H9 (cell line): ENCODE data around the gene TPD52L1. TPM values are rescaled to one million over a fixed set of nuclear protein-coding genes. Genes with fewer than 3 reads are reported as not detected.

Source experiments
- DNase-seq: peaks from one replicate; pipeline ENCODE4 v3.0.0-alpha.2; 2017
- H2AFZ ChIP-seq: one replicate; pipeline ENCODE4 v1.6.1; 2013; ENCODE audit warnings: mild to moderate bottlenecking, low read length, control low read depth, moderate library complexity
- H2AK5ac ChIP-seq: 2 replicates; pipeline ENCODE4 v1.6.1; 2013; ENCODE audit warnings: low read length, control low read depth, mixed read lengths; ENCODE audit not compliant: insufficient read length
- H2BK120ac ChIP-seq: one replicate; pipeline ENCODE4 v1.6.1; 2013; ENCODE audit warnings: low read depth, mild to moderate bottlenecking, low read length, control low read depth, inconsistent platforms; ENCODE audit not compliant: poor library complexity, severe bottlenecking
- H2BK12ac ChIP-seq: 2 replicates; pipeline ENCODE4 v1.6.1; 2013; ENCODE audit warnings: low read length, control low read depth, mixed read lengths, low read depth; ENCODE audit not compliant: insufficient read length
- H2BK15ac ChIP-seq: 2 replicates; pipeline ENCODE4 v1.6.1; 2013; ENCODE audit warnings: low read depth, low read length, control low read depth
- H2BK20ac ChIP-seq: one replicate; pipeline ENCODE4 v1.6.1; 2013; ENCODE audit warnings: low read depth, mild to moderate bottlenecking, low read length, control low read depth, inconsistent platforms; ENCODE audit not compliant: poor library complexity, severe bottlenecking
- H2BK5ac ChIP-seq: 2 replicates; pipeline ENCODE4 v1.6.1; 2013; ENCODE audit warnings: low read length, control low read depth, mixed read lengths; ENCODE audit not compliant: insufficient read length
- H3K14ac ChIP-seq: 2 replicates; pipeline ENCODE4 v1.6.1; 2013; ENCODE audit warnings: low read length, control low read depth; ENCODE audit not compliant: insufficient read depth
- H3K18ac ChIP-seq: 2 replicates; pipeline ENCODE4 v1.6.1; 2013; ENCODE audit warnings: low read depth, mild to moderate bottlenecking, mixed read lengths, low read length, control low read depth; ENCODE audit not compliant: insufficient read length
- H3K23ac ChIP-seq: 2 replicates; pipeline ENCODE4 v1.6.1; 2013; ENCODE audit warnings: low read length, control low read depth, mixed read lengths, low read depth; ENCODE audit not compliant: insufficient read length
- H3K23me2 ChIP-seq: 2 replicates; pipeline ENCODE4 v1.6.1; 2013; ENCODE audit warnings: low read depth, mild to moderate bottlenecking, mixed read lengths, low read length, control low read depth; ENCODE audit not compliant: insufficient read length, poor library complexity, severe bottlenecking
- H3K27ac ChIP-seq: 2 replicates; pipeline ENCODE4 v1.5.1; 2013; ENCODE audit warnings: low read length, control low read depth, mixed read lengths, low read depth; ENCODE audit not compliant: insufficient read length
- H3K27me3 ChIP-seq: 2 replicates; pipeline ENCODE4 v1.6.1; 2013; ENCODE audit warnings: low read length, control low read depth, inconsistent platforms; ENCODE audit not compliant: insufficient read depth
- H3K4ac ChIP-seq: 2 replicates; pipeline ENCODE4 v1.6.1; 2013; ENCODE audit warnings: low read depth, mild to moderate bottlenecking, control low read depth, inconsistent platforms, low read length, moderate library complexity
- H3K4me1 ChIP-seq: 2 replicates; pipeline ENCODE4 v1.6.1; 2013; ENCODE audit warnings: low read length, control low read depth, inconsistent platforms; ENCODE audit not compliant: insufficient read depth
- H3K4me2 ChIP-seq: 2 replicates; pipeline ENCODE4 v1.6.1; 2013; ENCODE audit warnings: low read length, control low read depth, mixed read lengths; ENCODE audit not compliant: insufficient read length, insufficient read depth
- H3K56ac ChIP-seq: 2 replicates; pipeline ENCODE4 v1.6.1; 2013; ENCODE audit warnings: low read depth, mild to moderate bottlenecking, mixed read lengths, low read length, control low read depth; ENCODE audit not compliant: insufficient read length
- H3K79me1 ChIP-seq: 2 replicates; pipeline ENCODE4 v1.6.1; 2013; ENCODE audit warnings: low read depth, mild to moderate bottlenecking, moderate library complexity, low read length, control low read depth, inconsistent platforms; ENCODE audit not compliant: insufficient read depth, poor library complexity, severe bottlenecking
- H3K79me2 ChIP-seq: 2 replicates; pipeline ENCODE4 v1.6.1; 2013; ENCODE audit warnings: low read length, control low read depth, inconsistent platforms; ENCODE audit not compliant: insufficient read depth
- H3K9ac ChIP-seq: 2 replicates; pipeline ENCODE4 v1.6.1; 2013; ENCODE audit warnings: low read length, control low read depth, mixed read lengths; ENCODE audit not compliant: insufficient read length; ENCODE audit errors: extremely low read depth
- H3K9me3 ChIP-seq: one replicate; pipeline ENCODE4 v1.6.1; 2013; ENCODE audit warnings: low read depth, low read length, inconsistent platforms; ENCODE audit not compliant: control insufficient read depth
- H3T11ph ChIP-seq: one replicate; pipeline ENCODE4 v1.6.1; 2013; ENCODE audit warnings: mild to moderate bottlenecking, low read length, control low read depth, inconsistent platforms
- H4K20me1 ChIP-seq: one replicate; pipeline ENCODE4 v1.6.1; 2013; ENCODE audit not compliant: control insufficient read depth, insufficient read length, insufficient read depth
- H4K5ac ChIP-seq: 2 replicates; pipeline ENCODE4 v1.6.1; 2013; ENCODE audit warnings: low read depth, mild to moderate bottlenecking, mixed read lengths, low read length, control low read depth; ENCODE audit not compliant: insufficient read length
- H4K8ac ChIP-seq: replicated peaks from 2 replicates; pipeline ENCODE4 v1.6.1; 2013; ENCODE audit warnings: low read length, control low read depth, mixed read lengths, low read depth; ENCODE audit not compliant: insufficient read length
- H4K91ac ChIP-seq: 2 replicates; pipeline ENCODE4 v1.6.1; 2013; ENCODE audit warnings: low read depth, mild to moderate bottlenecking, moderate library complexity, mixed read lengths, low read length, control low read depth; ENCODE audit not compliant: insufficient read length
- H3K27ac Mint-ChIP-seq, 3 experiments: 2 replicates in 2 of 3; 3 replicates in 1 of 3; pipeline ENCODE4 v1.8.0; 2020 to 2021; ENCODE audit warnings: mixed read lengths in 3 of 3, mild to moderate bottlenecking in 1 of 3, moderate library complexity in 1 of 3
- H3K27me3 Mint-ChIP-seq: 2 replicates; pipeline ENCODE4 v1.8.0; 2021; ENCODE audit warnings: low read depth, mild to moderate bottlenecking, moderate library complexity, mixed read lengths
- H3K36me3 Mint-ChIP-seq, 3 experiments: 2 replicates in 2 of 3; 3 replicates in 1 of 3; pipeline ENCODE4 v1.8.0; 2020 to 2021; ENCODE audit warnings: low read depth in 3 of 3, mixed read lengths in 3 of 3; ENCODE audit not compliant: insufficient read depth in 1 of 3
- H3K4me1 Mint-ChIP-seq, 2 experiments: 2 replicates each; pipeline ENCODE4 v1.8.0; 2020; ENCODE audit warnings: mixed read lengths in 2 of 2
- H3K4me3 Mint-ChIP-seq, 2 experiments: 2 replicates in 1 of 2; 3 replicates in 1 of 2; pipeline ENCODE4 v1.8.0; 2020 to 2021; ENCODE audit warnings: mild to moderate bottlenecking in 2 of 2, mixed read lengths in 2 of 2, moderate library complexity in 1 of 2
- H3K9me3 Mint-ChIP-seq, 2 experiments: 2 replicates in 1 of 2; 3 replicates in 1 of 2; pipeline ENCODE4 v1.8.0; 2020; ENCODE audit warnings: mild to moderate bottlenecking in 2 of 2, mixed read lengths in 2 of 2, moderate library complexity in 1 of 2
- WGBS: extraction: QIAGEN DNeasy Blood & Tissue Kit; methylation state at CpG from one replicate; pipeline ENCODE4 v1.1.7; 2013; ENCODE audit warnings: missing lambda C conversion rate, low lambda C conversion rate, mixed read lengths; ENCODE audit not compliant: insufficient read length; ENCODE audit errors: extremely low coverage; 5-methylcytosine and 5-hydroxymethylcytosine counted together
- total RNA-seq: library from RNA; stranded (reverse); gene quantifications from 2 replicates; pipeline ENCODE4 v1.2.1, GENCODE V29; 2021
- TF ChIP-seq, protein P1 (sequence below): fragments of 200-600 bp; sonication (generic); conservative IDR thresholded peaks from 3 replicates; pipeline ENCODE4 v1.8.0; 2021; ENCODE audit warnings: antibody characterized with exemption, mild to moderate bottlenecking

TPD52L1 gene
- total RNA-seq, 1 experiment from 2014 or later, result 6.6 TPM

- H2BK5ac ChIP-seq, result no peak overlapping the region
- H3K23me2 ChIP-seq, result no peaks in the 10 kb centered on the region
- H3K36me3 Mint-ChIP-seq, result no peaks in the 10 kb centered on the region
- H3K23ac ChIP-seq, result no peak overlapping the region
- no peak overlapping the region for H4K8ac ChIP-seq
- H2BK120ac ChIP-seq, result no peak overlapping the region
- TF ChIP-seq, protein P1, sequence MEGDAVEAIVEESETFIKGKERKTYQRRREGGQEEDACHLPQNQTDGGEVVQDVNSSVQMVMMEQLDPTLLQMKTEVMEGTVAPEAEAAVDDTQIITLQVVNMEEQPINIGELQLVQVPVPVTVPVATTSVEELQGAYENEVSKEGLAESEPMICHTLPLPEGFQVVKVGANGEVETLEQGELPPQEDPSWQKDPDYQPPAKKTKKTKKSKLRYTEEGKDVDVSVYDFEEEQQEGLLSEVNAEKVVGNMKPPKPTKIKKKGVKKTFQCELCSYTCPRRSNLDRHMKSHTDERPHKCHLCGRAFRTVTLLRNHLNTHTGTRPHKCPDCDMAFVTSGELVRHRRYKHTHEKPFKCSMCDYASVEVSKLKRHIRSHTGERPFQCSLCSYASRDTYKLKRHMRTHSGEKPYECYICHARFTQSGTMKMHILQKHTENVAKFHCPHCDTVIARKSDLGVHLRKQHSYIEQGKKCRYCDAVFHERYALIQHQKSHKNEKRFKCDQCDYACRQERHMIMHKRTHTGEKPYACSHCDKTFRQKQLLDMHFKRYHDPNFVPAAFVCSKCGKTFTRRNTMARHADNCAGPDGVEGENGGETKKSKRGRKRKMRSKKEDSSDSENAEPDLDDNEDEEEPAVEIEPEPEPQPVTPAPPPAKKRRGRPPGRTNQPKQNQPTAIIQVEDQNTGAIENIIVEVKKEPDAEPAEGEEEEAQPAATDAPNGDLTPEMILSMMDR, result no peak
- H3K4me1 Mint-ChIP-seq, result peaks cover 10 to 22% of the 10 kb centered on the region in 2 experiments
- WGBS, result no CpG with 5 or more reads among the region's 6 CpGs
- H3K79me2 ChIP-seq, result no peaks in the 10 kb centered on the region
- no peak overlapping the region for H3K27ac ChIP-seq
- H3K9me3 ChIP-seq, result no peaks in the 10 kb centered on the region
- no peak overlapping the region for H3K18ac ChIP-seq
- no peaks in the 10 kb centered on the region for H3K9me3 Mint-ChIP-seq
- H3K27ac Mint-ChIP-seq, result no peak overlapping the region
- H2AFZ ChIP-seq, result no peak overlapping the region
- H2BK20ac ChIP-seq, result no peak overlapping the region
- H3K14ac ChIP-seq, result no peak overlapping the region
- H3K4ac ChIP-seq, result no peak overlapping the region
- no peak overlapping the region for H2AK5ac ChIP-seq
- H3K79me1 ChIP-seq, result no peaks in the 10 kb centered on the region
- H3K4me1 ChIP-seq, result no peaks in the 10 kb centered on the region
- H4K20me1 ChIP-seq, result no peaks in the 10 kb centered on the region
- H2BK15ac ChIP-seq, result no peak overlapping the region
- H3K56ac ChIP-seq, result no peak overlapping the region
- H3K9ac ChIP-seq, result no peak overlapping the region
- H3K27me3 ChIP-seq, result no peaks in the 10 kb centered on the region
- H3K4me3 Mint-ChIP-seq, result no peak overlapping the region
- H2BK12ac ChIP-seq, result no peak overlapping the region
- no peak overlapping the region for H4K5ac ChIP-seq
- no peak for DNase-seq
- no peak overlapping the region for H4K91ac ChIP-seq
- H3K27me3 Mint-ChIP-seq, result no peaks in the 10 kb centered on the region
- H3T11ph ChIP-seq, result no peak overlapping the region
- H3K4me2 ChIP-seq, result no peak overlapping the region
Measured at GRCh38 chr6:125227244-125227643, 73.7 kb downstream of the TPD52L1 start.
